MM.1S (cell line): ENCODE results near the gene CLIC2.

Source experiments
- DNase-seq: peaks from one replicate; pipeline ENCODE4 v3.0.0-alpha.2; 2015
- H2AFZ ChIP-seq: fragments of 300-600 bp; sonication (generic); 2 replicates; pipeline ENCODE4 v1.6.0; 2016; ENCODE audit warnings: antibody characterized with exemption, low read length
- H3F3A ChIP-seq: fragments of 300-600 bp; sonication (generic); 2 replicates; pipeline ENCODE4 v1.6.1; 2016; ENCODE audit warnings: mild to moderate bottlenecking, antibody characterized with exemption, low read length, moderate library complexity, mixed read lengths; ENCODE audit not compliant: insufficient read depth
- H3K27ac ChIP-seq: fragments of 300-600 bp; sonication (generic); 2 replicates; pipeline ENCODE4 v1.5.1; 2016; ENCODE audit warnings: mild to moderate bottlenecking, low read length
- H3K27me3 ChIP-seq: fragments of 300-600 bp; sonication (generic); replicated peaks from 2 replicates; pipeline ENCODE4 v1.6.0; 2016; ENCODE audit warnings: low read length; ENCODE audit not compliant: insufficient read depth
- H3K36me3 ChIP-seq: fragments of 300-600 bp; sonication (generic); replicated peaks from 2 replicates; pipeline ENCODE4 v1.6.1; 2016; ENCODE audit warnings: mild to moderate bottlenecking, low read length, mixed read lengths; ENCODE audit not compliant: insufficient read depth
- H3K4me1 ChIP-seq: fragments of 300-600 bp; sonication (generic); 2 replicates; pipeline ENCODE4 v1.6.1; 2016; ENCODE audit warnings: low read length, mixed read lengths
- H3K4me2 ChIP-seq: fragments of 300-600 bp; sonication (generic); 2 replicates; pipeline ENCODE4 v1.6.0; 2016; ENCODE audit warnings: low read depth, low read length
- H3K4me3 ChIP-seq: fragments of 300-600 bp; sonication (generic); 2 replicates; pipeline ENCODE4 v1.5.1; 2016; ENCODE audit warnings: low read length, mixed read lengths
- H3K79me2 ChIP-seq: fragments of 300-600 bp; sonication (generic); 2 replicates; pipeline ENCODE4 v1.6.1; 2016; ENCODE audit warnings: mixed run types, low read length, mixed read lengths
- H3K9ac ChIP-seq: fragments of 300-600 bp; sonication (generic); 2 replicates; pipeline ENCODE4 v1.6.1; 2016; ENCODE audit warnings: low read length, mixed read lengths
- H3K9me2 ChIP-seq: fragments of 300-600 bp; sonication (generic); replicated peaks from 2 replicates; pipeline ENCODE4 v1.6.1; 2016; ENCODE audit warnings: mild to moderate bottlenecking, low read length, mixed read lengths; ENCODE audit not compliant: insufficient read depth
- H3K9me3 ChIP-seq: fragments of 300-600 bp; sonication (generic); replicated peaks from 2 replicates; pipeline ENCODE4 v1.6.1; 2016; ENCODE audit warnings: mild to moderate bottlenecking, low read length, mixed read lengths; ENCODE audit not compliant: insufficient read depth
- H4K20me1 ChIP-seq: fragments of 300-600 bp; sonication (generic); 2 replicates; pipeline ENCODE4 v1.6.1; 2016; ENCODE audit warnings: mild to moderate bottlenecking, low read length, moderate library complexity, mixed read lengths; ENCODE audit not compliant: insufficient read depth
- CTCF ChIP-seq: fragments of 300-600 bp; sonication (generic); IDR thresholded peaks from 2 replicates; pipeline ENCODE4 v1.5.1; 2016; ENCODE audit warnings: antibody characterized with exemption, low read length, mixed read lengths
- EZH2 ChIP-seq: fragments of 300-600 bp; sonication (generic); optimal IDR thresholded peaks from 2 replicates; pipeline ENCODE3; 2017; ENCODE audit warnings: low read depth, mild to moderate bottlenecking, antibody characterized with exemption, low read length, mixed read lengths
- EZH2phosphoT487 ChIP-seq: fragments of 300-600 bp; sonication (generic); IDR thresholded peaks from 2 replicates; pipeline ENCODE4 v1.6.1; 2018; ENCODE audit warnings: antibody characterized with exemption, low read length

CLIC2 gene

GRCh38 chrX:155259752-155260151, 74.7 kb downstream of the CLIC2 start:
- Histone ChIP-seq H3K27me3 (no peaks in the 10 kb centered on the region), H3K79me2 (no peaks in the 10 kb centered on the region), H2AFZ (no peak overlapping the region), H3K9me3 (no peaks in the 10 kb centered on the region), H3K36me3 (no peaks in the 10 kb centered on the region), H3K4me3 (no peak overlapping the region), H3K9ac (no peak overlapping the region), H3K27ac (no peak overlapping the region), H3K9me2 (no peaks in the 10 kb centered on the region), H3K4me1 (no peaks in the 10 kb centered on the region), H3K4me2 (no peak overlapping the region), H3F3A (no peaks in the 10 kb centered on the region), H4K20me1 (no peaks in the 10 kb centered on the region)
- no peak for TF ChIP-seq EZH2phosphoT487
- no peak for TF ChIP-seq EZH2
- no peak for TF ChIP-seq CTCF
- no peak for DNase-seq

- no peaks in the 10 kb centered on the region for H3K36me3 ChIP-seq
- no peak overlapping the region for H3K4me3 ChIP-seq
- no peak for TF ChIP-seq EZH2
- H3F3A ChIP-seq, result no peaks in the 10 kb centered on the region
- H3K9ac ChIP-seq, result no peak overlapping the region
- no peak overlapping the region for H2AFZ ChIP-seq
- H4K20me1 ChIP-seq, result no peaks in the 10 kb centered on the region
- no peak for DNase-seq
- no peaks in the 10 kb centered on the region for H3K4me1 ChIP-seq
- no peaks in the 10 kb centered on the region for H3K79me2 ChIP-seq
- H3K9me3 ChIP-seq, result no peaks in the 10 kb centered on the region
- H3K27ac ChIP-seq, result no peak overlapping the region
- H3K4me2 ChIP-seq, result no peak overlapping the region
- no peaks in the 10 kb centered on the region for H3K27me3 ChIP-seq
- no peaks in the 10 kb centered on the region for H3K9me2 ChIP-seq
These were observed 83.0 kb downstream of the CLIC2 start for GRCh38 chrX:155251391-155251790.

- TF ChIP-seq EZH2phosphoT487, result no peak
- TF ChIP-seq CTCF, result no peak
- no peak for TF ChIP-seq EZH2
- H2AFZ ChIP-seq, result no peak overlapping the region
- no peak overlapping the region for H3K4me2 ChIP-seq
These were observed 86.9 kb downstream of the CLIC2 start for GRCh38 chrX:155247497-155247896.

GRCh38 chrX:155246748-155247147, 87.7 kb downstream of the CLIC2 start:
- Histone ChIP-seq H2AFZ (no peak overlapping the region), H3K27ac (no peak overlapping the region), H3K4me2 (no peak overlapping the region), H3K36me3 (no peaks in the 10 kb centered on the region), H3K9me2 (no peaks in the 10 kb centered on the region), H3K9me3 (no peaks in the 10 kb centered on the region), H3K9ac (no peak overlapping the region), H3K4me3 (no peak overlapping the region), H3K79me2 (no peaks in the 10 kb centered on the region), H3K27me3 (no peaks in the 10 kb centered on the region), H3F3A (no peaks in the 10 kb centered on the region), H3K4me1 (no peaks in the 10 kb centered on the region), H4K20me1 (no peaks in the 10 kb centered on the region)
- no peak for DNase-seq
- TF ChIP-seq EZH2phosphoT487, result no peak

More at GRCh38 chrX:155247497-155247896, 86.9 kb downstream of the CLIC2 start:
- no peaks in the 10 kb centered on the region for H3K9me3 ChIP-seq
- no peak for DNase-seq
- H3K9me2 ChIP-seq, result no peaks in the 10 kb centered on the region
- H3K79me2 ChIP-seq, result no peaks in the 10 kb centered on the region
- no peaks in the 10 kb centered on the region for H4K20me1 ChIP-seq
- no peaks in the 10 kb centered on the region for H3K27me3 ChIP-seq
- H3K36me3 ChIP-seq, result no peaks in the 10 kb centered on the region
- no peak overlapping the region for H3K9ac ChIP-seq
- H3K4me1 ChIP-seq, result no peaks in the 10 kb centered on the region
- H3F3A ChIP-seq, result no peaks in the 10 kb centered on the region
- H3K4me3 ChIP-seq, result no peak overlapping the region
- H3K27ac ChIP-seq, result no peak overlapping the region
